H9 (cell line): ENCODE measurements around the gene AGR3. TPM values are rescaled to one million over a fixed set of nuclear protein-coding genes. Genes with fewer than 3 reads are reported as not detected.

Experiments
- DNase-seq: peaks from one replicate; pipeline ENCODE4 v3.0.0-alpha.2; 2017
- H2AFZ ChIP-seq: one replicate; pipeline ENCODE4 v1.6.1; 2013; ENCODE audit warnings: mild to moderate bottlenecking, low read length, control low read depth, moderate library complexity
- H2AK5ac ChIP-seq: 2 replicates; pipeline ENCODE4 v1.6.1; 2013; ENCODE audit warnings: low read length, control low read depth, mixed read lengths; ENCODE audit not compliant: insufficient read length
- H2BK120ac ChIP-seq: one replicate; pipeline ENCODE4 v1.6.1; 2013; ENCODE audit warnings: low read depth, mild to moderate bottlenecking, low read length, control low read depth, inconsistent platforms; ENCODE audit not compliant: poor library complexity, severe bottlenecking
- H2BK12ac ChIP-seq: 2 replicates; pipeline ENCODE4 v1.6.1; 2013; ENCODE audit warnings: low read length, control low read depth, mixed read lengths, low read depth; ENCODE audit not compliant: insufficient read length
- H2BK15ac ChIP-seq: 2 replicates; pipeline ENCODE4 v1.6.1; 2013; ENCODE audit warnings: low read depth, low read length, control low read depth
- H2BK20ac ChIP-seq: one replicate; pipeline ENCODE4 v1.6.1; 2013; ENCODE audit warnings: low read depth, mild to moderate bottlenecking, low read length, control low read depth, inconsistent platforms; ENCODE audit not compliant: poor library complexity, severe bottlenecking
- H2BK5ac ChIP-seq: 2 replicates; pipeline ENCODE4 v1.6.1; 2013; ENCODE audit warnings: low read length, control low read depth, mixed read lengths; ENCODE audit not compliant: insufficient read length
- H3K14ac ChIP-seq: 2 replicates; pipeline ENCODE4 v1.6.1; 2013; ENCODE audit warnings: low read length, control low read depth; ENCODE audit not compliant: insufficient read depth
- H3K18ac ChIP-seq: 2 replicates; pipeline ENCODE4 v1.6.1; 2013; ENCODE audit warnings: low read depth, mild to moderate bottlenecking, mixed read lengths, low read length, control low read depth; ENCODE audit not compliant: insufficient read length
- H3K23ac ChIP-seq: 2 replicates; pipeline ENCODE4 v1.6.1; 2013; ENCODE audit warnings: low read length, control low read depth, mixed read lengths, low read depth; ENCODE audit not compliant: insufficient read length
- H3K23me2 ChIP-seq: 2 replicates; pipeline ENCODE4 v1.6.1; 2013; ENCODE audit warnings: low read depth, mild to moderate bottlenecking, mixed read lengths, low read length, control low read depth; ENCODE audit not compliant: insufficient read length, poor library complexity, severe bottlenecking
- H3K27ac ChIP-seq: 2 replicates; pipeline ENCODE4 v1.5.1; 2013; ENCODE audit warnings: low read length, control low read depth, mixed read lengths, low read depth; ENCODE audit not compliant: insufficient read length
- H3K27me3 ChIP-seq: 2 replicates; pipeline ENCODE4 v1.6.1; 2013; ENCODE audit warnings: low read length, control low read depth, inconsistent platforms; ENCODE audit not compliant: insufficient read depth
- H3K4ac ChIP-seq: 2 replicates; pipeline ENCODE4 v1.6.1; 2013; ENCODE audit warnings: low read depth, mild to moderate bottlenecking, control low read depth, inconsistent platforms, low read length, moderate library complexity
- H3K4me1 ChIP-seq: 2 replicates; pipeline ENCODE4 v1.6.1; 2013; ENCODE audit warnings: low read length, control low read depth, inconsistent platforms; ENCODE audit not compliant: insufficient read depth
- H3K4me2 ChIP-seq: 2 replicates; pipeline ENCODE4 v1.6.1; 2013; ENCODE audit warnings: low read length, control low read depth, mixed read lengths; ENCODE audit not compliant: insufficient read length, insufficient read depth
- H3K56ac ChIP-seq: 2 replicates; pipeline ENCODE4 v1.6.1; 2013; ENCODE audit warnings: low read depth, mild to moderate bottlenecking, mixed read lengths, low read length, control low read depth; ENCODE audit not compliant: insufficient read length
- H3K79me1 ChIP-seq: 2 replicates; pipeline ENCODE4 v1.6.1; 2013; ENCODE audit warnings: low read depth, mild to moderate bottlenecking, moderate library complexity, low read length, control low read depth, inconsistent platforms; ENCODE audit not compliant: insufficient read depth, poor library complexity, severe bottlenecking
- H3K79me2 ChIP-seq: 2 replicates; pipeline ENCODE4 v1.6.1; 2013; ENCODE audit warnings: low read length, control low read depth, inconsistent platforms; ENCODE audit not compliant: insufficient read depth
- H3K9ac ChIP-seq: 2 replicates; pipeline ENCODE4 v1.6.1; 2013; ENCODE audit warnings: low read length, control low read depth, mixed read lengths; ENCODE audit not compliant: insufficient read length; ENCODE audit errors: extremely low read depth
- H3K9me3 ChIP-seq: one replicate; pipeline ENCODE4 v1.6.1; 2013; ENCODE audit warnings: low read depth, low read length, inconsistent platforms; ENCODE audit not compliant: control insufficient read depth
- H3T11ph ChIP-seq: one replicate; pipeline ENCODE4 v1.6.1; 2013; ENCODE audit warnings: mild to moderate bottlenecking, low read length, control low read depth, inconsistent platforms
- H4K20me1 ChIP-seq: one replicate; pipeline ENCODE4 v1.6.1; 2013; ENCODE audit not compliant: control insufficient read depth, insufficient read length, insufficient read depth
- H4K5ac ChIP-seq: 2 replicates; pipeline ENCODE4 v1.6.1; 2013; ENCODE audit warnings: low read depth, mild to moderate bottlenecking, mixed read lengths, low read length, control low read depth; ENCODE audit not compliant: insufficient read length
- H4K8ac ChIP-seq: replicated peaks from 2 replicates; pipeline ENCODE4 v1.6.1; 2013; ENCODE audit warnings: low read length, control low read depth, mixed read lengths, low read depth; ENCODE audit not compliant: insufficient read length
- H4K91ac ChIP-seq: 2 replicates; pipeline ENCODE4 v1.6.1; 2013; ENCODE audit warnings: low read depth, mild to moderate bottlenecking, moderate library complexity, mixed read lengths, low read length, control low read depth; ENCODE audit not compliant: insufficient read length
- H3K27ac Mint-ChIP-seq, 3 experiments: 2 replicates in 2 of 3; 3 replicates in 1 of 3; pipeline ENCODE4 v1.8.0; 2020 to 2021; ENCODE audit warnings: mixed read lengths in 3 of 3, mild to moderate bottlenecking in 1 of 3, moderate library complexity in 1 of 3
- H3K27me3 Mint-ChIP-seq: 2 replicates; pipeline ENCODE4 v1.8.0; 2021; ENCODE audit warnings: low read depth, mild to moderate bottlenecking, moderate library complexity, mixed read lengths
- H3K36me3 Mint-ChIP-seq, 3 experiments: 2 replicates in 2 of 3; 3 replicates in 1 of 3; pipeline ENCODE4 v1.8.0; 2020 to 2021; ENCODE audit warnings: low read depth in 3 of 3, mixed read lengths in 3 of 3; ENCODE audit not compliant: insufficient read depth in 1 of 3
- H3K4me1 Mint-ChIP-seq, 2 experiments: 2 replicates each; pipeline ENCODE4 v1.8.0; 2020; ENCODE audit warnings: mixed read lengths in 2 of 2
- H3K4me3 Mint-ChIP-seq, 2 experiments: 2 replicates in 1 of 2; 3 replicates in 1 of 2; pipeline ENCODE4 v1.8.0; 2020 to 2021; ENCODE audit warnings: mild to moderate bottlenecking in 2 of 2, mixed read lengths in 2 of 2, moderate library complexity in 1 of 2
- H3K9me3 Mint-ChIP-seq, 2 experiments: 2 replicates in 1 of 2; 3 replicates in 1 of 2; pipeline ENCODE4 v1.8.0; 2020; ENCODE audit warnings: mild to moderate bottlenecking in 2 of 2, mixed read lengths in 2 of 2, moderate library complexity in 1 of 2
- WGBS: extraction: QIAGEN DNeasy Blood & Tissue Kit; methylation state at CpG from one replicate; pipeline ENCODE4 v1.1.7; 2013; ENCODE audit warnings: missing lambda C conversion rate, low lambda C conversion rate, mixed read lengths; ENCODE audit not compliant: insufficient read length; ENCODE audit errors: extremely low coverage; 5-methylcytosine and 5-hydroxymethylcytosine counted together
- total RNA-seq: library from RNA; stranded (reverse); gene quantifications from 2 replicates; pipeline ENCODE4 v1.2.1, GENCODE V29; 2021
- TF ChIP-seq, protein P1 (sequence below): fragments of 200-600 bp; sonication (generic); conservative IDR thresholded peaks from 3 replicates; pipeline ENCODE4 v1.8.0; 2021; ENCODE audit warnings: antibody characterized with exemption, mild to moderate bottlenecking

Gene AGR3
- total RNA-seq, 1 experiment from 2014 or later, result not detected

DNA sequence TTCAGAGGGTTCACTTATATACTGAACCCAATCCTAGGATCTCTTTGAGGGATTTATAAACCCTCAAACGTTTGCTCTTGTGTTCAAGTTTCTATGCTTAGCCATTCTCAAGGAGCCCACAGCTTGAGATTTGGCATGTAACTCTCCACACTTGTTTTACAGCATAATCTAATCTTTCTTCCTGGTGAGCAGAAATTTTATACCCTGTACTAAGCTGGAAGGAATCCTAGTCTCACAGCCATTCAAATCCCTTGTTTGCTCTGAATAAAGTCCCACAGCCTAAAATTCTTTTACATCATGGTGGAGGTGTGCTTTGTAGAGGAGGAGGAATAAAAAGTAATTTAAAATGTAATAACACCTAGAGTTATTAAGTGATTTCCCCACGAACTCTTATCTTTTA, 71.7 kb downstream of the AGR3 start:
- no CpG with 5 or more reads among the region's 2 CpGs for WGBS
- H3K4ac ChIP-seq, result no peak overlapping the region
- H3K27ac ChIP-seq, result no peak overlapping the region
- no peaks in the 10 kb centered on the region for H3K36me3 Mint-ChIP-seq
- peaks cover 6% of the 10 kb centered on the region in 2 experiments; a peak in 3 of 4 replicates for H3K4me1 Mint-ChIP-seq
- no peak overlapping the region for H2BK12ac ChIP-seq
- H3K79me2 ChIP-seq, result no peaks in the 10 kb centered on the region
- no peak overlapping the region for H2BK120ac ChIP-seq
- no peak overlapping the region for H3K9ac ChIP-seq
- H2BK15ac ChIP-seq, result no peak overlapping the region
- H4K5ac ChIP-seq, result no peak overlapping the region
- no peaks in the 10 kb centered on the region for H3K9me3 ChIP-seq
- H3K23me2 ChIP-seq, result no peaks in the 10 kb centered on the region
- no peaks in the 10 kb centered on the region for H4K20me1 ChIP-seq
- no peak overlapping the region for H2AFZ ChIP-seq
- TF ChIP-seq, protein P1, sequence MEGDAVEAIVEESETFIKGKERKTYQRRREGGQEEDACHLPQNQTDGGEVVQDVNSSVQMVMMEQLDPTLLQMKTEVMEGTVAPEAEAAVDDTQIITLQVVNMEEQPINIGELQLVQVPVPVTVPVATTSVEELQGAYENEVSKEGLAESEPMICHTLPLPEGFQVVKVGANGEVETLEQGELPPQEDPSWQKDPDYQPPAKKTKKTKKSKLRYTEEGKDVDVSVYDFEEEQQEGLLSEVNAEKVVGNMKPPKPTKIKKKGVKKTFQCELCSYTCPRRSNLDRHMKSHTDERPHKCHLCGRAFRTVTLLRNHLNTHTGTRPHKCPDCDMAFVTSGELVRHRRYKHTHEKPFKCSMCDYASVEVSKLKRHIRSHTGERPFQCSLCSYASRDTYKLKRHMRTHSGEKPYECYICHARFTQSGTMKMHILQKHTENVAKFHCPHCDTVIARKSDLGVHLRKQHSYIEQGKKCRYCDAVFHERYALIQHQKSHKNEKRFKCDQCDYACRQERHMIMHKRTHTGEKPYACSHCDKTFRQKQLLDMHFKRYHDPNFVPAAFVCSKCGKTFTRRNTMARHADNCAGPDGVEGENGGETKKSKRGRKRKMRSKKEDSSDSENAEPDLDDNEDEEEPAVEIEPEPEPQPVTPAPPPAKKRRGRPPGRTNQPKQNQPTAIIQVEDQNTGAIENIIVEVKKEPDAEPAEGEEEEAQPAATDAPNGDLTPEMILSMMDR, result no peak
- no peaks in the 10 kb centered on the region for H3K27me3 ChIP-seq
- no peaks in the 10 kb centered on the region for H3K9me3 Mint-ChIP-seq
- H4K8ac ChIP-seq, result no peak overlapping the region
- H3K23ac ChIP-seq, result no peak overlapping the region
- no peak overlapping the region for H3K4me2 ChIP-seq
- H2BK5ac ChIP-seq, result no peak overlapping the region
- H3T11ph ChIP-seq, result no peak overlapping the region
- H2AK5ac ChIP-seq, result no peak overlapping the region
- no peak overlapping the region for H3K27ac Mint-ChIP-seq
- H3K27me3 Mint-ChIP-seq, result no peaks in the 10 kb centered on the region
- no peaks in the 10 kb centered on the region for H3K79me1 ChIP-seq
- H3K4me3 Mint-ChIP-seq, result no peak overlapping the region
- DNase-seq, result no peak
- H3K18ac ChIP-seq, result no peak overlapping the region
- H3K4me1 ChIP-seq, result no peaks in the 10 kb centered on the region
- H2BK20ac ChIP-seq, result no peak overlapping the region
- H3K56ac ChIP-seq, result no peak overlapping the region
- no peak overlapping the region for H3K14ac ChIP-seq
- H4K91ac ChIP-seq, result no peak overlapping the region

Other genes with a start within 250 kb of the AGR3 start
- 10.4 and 12.7 TPM in 2 replicates for gene ANKMY2, start 236.2 kb downstream of the AGR3 start, total RNA-seq
- 60.2 and 64.6 TPM in 2 replicates for gene BZW2, start 235.8 kb downstream of the AGR3 start, total RNA-seq
- gene TSPAN13, start 128.2 kb downstream of the AGR3 start, total RNA-seq, result 16.4 and 18.7 TPM in 2 replicates
- not detected in 2 replicates for gene AGR2, start 77.0 kb downstream of the AGR3 start, total RNA-seq